Left lung (tissue), 10 donors: Measurements from ENCODE around the gene ICAM5. TPM values are rescaled to one million over a fixed set of nuclear protein-coding genes. Genes with fewer than 3 reads are reported as not detected.

ENCODE experiments used
- ATAC-seq: fragments of 200-7000 bp; cut with Tn5 transposase; one replicate; pipeline ENCODE4 v1.9.1; 2020; ENCODE audit warnings: moderate library complexity
- DNase-seq, 4 donors: peaks; one replicate each; pipeline ENCODE4 v3.0.0-alpha.2; 2013 to 2020
- H3K27ac ChIP-seq, 2 donors: fragments of 200-600 bp; sonication (generic) in 1 of 2; one replicate each; pipeline versions ENCODE4 v1.5.0 to v1.8.0; 2020 to 2021
- H3K27me3 ChIP-seq, 2 donors: fragments of 200-600 bp; sonication (generic) in 1 of 2; one replicate each; pipeline versions ENCODE4 v1.5.0 to v1.8.0; 2020 to 2021
- H3K36me3 ChIP-seq, 2 donors: fragments of 200-600 bp; sonication (generic) in 1 of 2; one replicate each; pipeline versions ENCODE4 v1.5.0 to v1.8.0; 2020 to 2021
- H3K4me1 ChIP-seq, 2 donors: fragments of 200-600 bp; one replicate each; pipeline ENCODE4 v1.8.0; 2021
- H3K4me3 ChIP-seq, 2 donors: fragments of 200-600 bp; sonication (generic) in 1 of 2; one replicate each; pipeline versions ENCODE4 v1.5.0 to v1.8.0; 2020 to 2021; ENCODE audit warnings: mild to moderate bottlenecking in 1 of 2
- H3K9me3 ChIP-seq, 2 donors: fragments of 200-600 bp; sonication (generic) in 1 of 2; one replicate each; pipeline versions ENCODE4 v1.5.0 to v1.8.0; 2020 to 2021
- CTCF ChIP-seq, 2 donors: fragments of 200-600 bp; sonication (generic) in 1 of 2; IDR thresholded peaks; one replicate each; pipeline versions ENCODE4 v1.5.0 to v1.8.0; 2021; ENCODE audit warnings: antibody characterized with exemption in 2 of 2
- intact Hi-C, 2 donors: fragments of 100-400 bp; cut with DNase I; formaldehyde crosslinking; loops; one replicate each; pipeline versions ENCODE4 v1.11.2 to v1.14.2; 2022
- polyA plus RNA-seq, 6 donors: library from polyadenylated mRNA; unstranded; fragments of 120-200 nt; gene quantifications; one replicate each; pipeline ENCODE4 v1.2.1, GENCODE V29; 2013; ENCODE audit not compliant: insufficient read length in 6 of 6
- total RNA-seq, 2 donors: library from RNA; stranded (reverse); fragmentation: NEBNext Ultra II Directional; extraction: Animal tissue kit (Norgen Biotek cat#: 25700); gene quantifications; one replicate each; pipeline ENCODE4 v1.2.1, GENCODE V29; 2021
- donor health status: DM: no; HTN: yes; CAD: no.
- donor health status: DM: no; HTN: no; CAD: no.

Gene ICAM5
- total and polyA plus RNA-seq, 8 donors: 3.9 to 25.7 (median 11.4) TPM

- no peak for DNase-seq
- H3K36me3 ChIP-seq: peaks cover 0 to 51% of the 10 kb centered on the region in 2 donors
- H3K27me3 ChIP-seq: no peaks in the 10 kb centered on the region
- no peaks in the 10 kb centered on the region for H3K9me3 ChIP-seq
- intact Hi-C loops: loop anchor here (5.0 kb wide), 2 partner anchors 126 to 136 kb away; partner anchors contain the start of gene TYK2 (in 1 of the 2)
- no peak overlapping the region for H3K4me3 ChIP-seq
- no peak for ATAC-seq
- no peak for TF ChIP-seq CTCF (IDR thresholded peaks at IDR 0.05)
- H3K27ac ChIP-seq: no peak overlapping the region
- H3K4me1 ChIP-seq: peaks cover 0 to 26% of the 10 kb centered on the region in 2 donors
These were observed 33.2 kb upstream of the ICAM5 start for GRCh38 chr19:10256551-10256950.

- no peak for TF ChIP-seq CTCF (IDR thresholded peaks at IDR 0.05)
- Histone ChIP-seq H3K36me3 (peaks cover 0 to 51% of the 10 kb centered on the region in 2 donors), H3K27ac (no peak overlapping the region), H3K27me3 (no peaks in the 10 kb centered on the region), H3K9me3 (no peaks in the 10 kb centered on the region), H3K4me1 (peaks cover 0 to 26% of the 10 kb centered on the region in 2 donors), H3K4me3 (no peak overlapping the region)
- no peak for DNase-seq
- no peak for ATAC-seq
- intact Hi-C loops: loop anchor here (5.0 kb wide), 2 partner anchors 125 to 135 kb away; partner anchors contain the start of gene TYK2 (in 1 of the 2)
These were observed 32.7 kb upstream of the ICAM5 start for GRCh38 chr19:10256970-10257615.

GRCh38 chr19:10258080-10258710 is 31.6 kb upstream of the ICAM5 start:
- no peak for TF ChIP-seq CTCF (IDR thresholded peaks at IDR 0.05)
- Histone ChIP-seq H3K9me3 (no peaks in the 10 kb centered on the region), H3K36me3 (peaks cover 0 to 51% of the 10 kb centered on the region in 2 donors), H3K27me3 (no peaks in the 10 kb centered on the region), H3K4me3 (no peak overlapping the region), H3K4me1 (peaks cover 0 to 17% of the 10 kb centered on the region in 2 donors), H3K27ac (no peak overlapping the region)
- no peak for ATAC-seq
- intact Hi-C loops: loop anchor here (5.0 kb wide), 2 partner anchors 124 to 134 kb away; partner anchors contain the start of gene TYK2 (in 1 of the 2)
- no peak for DNase-seq

GRCh38 chr19:10259162-10259905 is 30.4 kb upstream of the ICAM5 start:
- Histone ChIP-seq H3K36me3 (peaks cover 0 to 45% of the 10 kb centered on the region in 2 donors), H3K27ac (peak overlapping the region; percentile 57 to 82), H3K9me3 (no peaks in the 10 kb centered on the region), H3K27me3 (no peaks in the 10 kb centered on the region), H3K4me1 (peaks cover 0 to 10% of the 10 kb centered on the region in 2 donors), H3K4me3 (no peak overlapping the region)
- TF ChIP-seq CTCF (IDR thresholded peaks at IDR 0.05): peak; percentile 61 to 77
- ATAC-seq: peak; percentile 74
- intact Hi-C loops: loop anchor here (5.0 kb wide), 2 partner anchors 123 to 133 kb away; partner anchors contain the start of gene TYK2 (in 1 of the 2)
- peak in 3 of 4 donors; percentile 88 to 92 (median 92) for DNase-seq
